HG02973 (cell line): ENCODE results near the gene NSRP1.
"Not testable (repeated sequence)": the region's sequence is repeated elsewhere in the genome, so short reads cannot be mapped to it uniquely, and the experiment has no call there.

ENCODE experiments used
- ATAC-seq: cut with Tn5 transposase; IDR thresholded peaks from one replicate; pipeline ENCODE4 v1.9.1; 2021; ENCODE audit warnings: moderate library complexity; ENCODE audit not compliant: unreplicated experiment

Gene NSRP1

DNA sequence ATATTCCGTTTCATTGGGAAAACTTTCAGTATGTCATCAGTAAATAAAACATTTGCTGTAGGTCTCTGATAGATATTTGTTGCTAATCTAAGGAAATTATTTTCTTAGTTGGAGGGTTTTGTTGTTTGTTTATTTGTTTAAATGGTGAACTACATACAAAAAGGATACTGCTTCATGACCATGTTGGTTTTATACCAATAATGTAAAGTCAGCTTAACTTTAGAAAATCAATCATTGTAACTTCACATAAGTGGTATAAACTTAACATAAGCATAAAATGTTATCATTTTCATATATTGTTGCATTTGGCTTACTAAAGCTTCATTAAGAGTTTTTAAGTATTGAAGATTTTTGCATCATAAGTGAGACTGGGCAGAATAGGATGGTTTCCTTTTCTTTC is 57.9 kb downstream of the NSRP1 start:
- no peak for ATAC-seq

DNA sequence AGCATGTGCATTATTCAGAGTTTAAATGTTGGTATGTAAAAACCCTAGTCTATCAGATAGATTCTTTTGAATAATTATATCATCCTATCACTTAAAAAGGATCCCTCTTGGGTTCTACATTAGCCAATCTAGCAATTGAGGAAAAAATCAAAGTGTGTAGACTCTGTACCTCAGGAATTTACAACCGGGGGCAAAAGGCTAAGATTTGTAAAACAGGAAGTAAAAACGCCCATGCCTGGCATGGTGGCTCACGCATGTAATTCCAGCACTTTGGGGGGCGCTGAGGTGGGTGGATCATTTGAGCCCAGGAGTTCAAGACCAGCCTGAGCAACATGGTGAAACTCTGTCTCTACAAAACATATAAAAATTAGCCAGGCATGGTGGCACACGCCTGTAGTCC is 60.2 kb downstream of the NSRP1 start:
- ATAC-seq = no peak

DNA sequence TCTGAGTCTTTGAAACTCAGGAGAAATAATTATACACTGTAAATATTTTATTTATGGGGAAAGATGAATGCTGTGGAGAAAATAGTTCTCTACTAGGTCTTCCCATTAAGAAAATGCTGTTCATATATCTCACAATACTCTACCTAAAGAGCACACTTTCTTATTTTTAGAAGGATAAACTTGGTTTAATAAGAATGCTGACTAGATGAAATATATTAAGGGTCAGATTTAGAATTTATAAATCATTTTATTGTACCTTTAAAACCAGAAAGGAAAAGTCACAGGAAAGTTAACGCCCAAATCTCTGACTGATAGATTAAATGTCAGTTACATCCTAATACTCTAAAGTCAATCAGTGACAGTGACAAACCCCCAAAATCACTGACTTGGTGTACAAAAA is 70.1 kb downstream of the NSRP1 start:
- ATAC-seq = no peak

DNA sequence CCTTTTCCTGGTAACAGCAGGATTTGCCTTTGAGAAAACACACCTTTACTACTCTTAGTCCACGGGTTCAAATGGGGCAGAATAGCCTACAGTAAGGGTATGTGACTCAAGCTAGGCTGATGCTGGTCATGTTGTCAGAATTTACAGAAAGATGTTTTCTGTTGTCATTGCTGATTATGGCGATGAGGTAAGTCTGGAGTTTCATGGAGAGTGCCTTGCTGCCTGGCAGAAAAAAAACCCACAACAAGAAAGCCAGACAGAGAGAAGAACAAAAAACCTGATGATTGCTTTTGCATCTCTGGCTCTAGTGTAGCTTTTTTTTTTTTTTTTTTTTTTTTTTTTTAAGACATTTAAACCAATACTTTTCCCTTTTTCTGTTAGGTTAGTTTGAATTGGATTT is 71.0 kb downstream of the NSRP1 start:
- ATAC-seq = no peak

DNA sequence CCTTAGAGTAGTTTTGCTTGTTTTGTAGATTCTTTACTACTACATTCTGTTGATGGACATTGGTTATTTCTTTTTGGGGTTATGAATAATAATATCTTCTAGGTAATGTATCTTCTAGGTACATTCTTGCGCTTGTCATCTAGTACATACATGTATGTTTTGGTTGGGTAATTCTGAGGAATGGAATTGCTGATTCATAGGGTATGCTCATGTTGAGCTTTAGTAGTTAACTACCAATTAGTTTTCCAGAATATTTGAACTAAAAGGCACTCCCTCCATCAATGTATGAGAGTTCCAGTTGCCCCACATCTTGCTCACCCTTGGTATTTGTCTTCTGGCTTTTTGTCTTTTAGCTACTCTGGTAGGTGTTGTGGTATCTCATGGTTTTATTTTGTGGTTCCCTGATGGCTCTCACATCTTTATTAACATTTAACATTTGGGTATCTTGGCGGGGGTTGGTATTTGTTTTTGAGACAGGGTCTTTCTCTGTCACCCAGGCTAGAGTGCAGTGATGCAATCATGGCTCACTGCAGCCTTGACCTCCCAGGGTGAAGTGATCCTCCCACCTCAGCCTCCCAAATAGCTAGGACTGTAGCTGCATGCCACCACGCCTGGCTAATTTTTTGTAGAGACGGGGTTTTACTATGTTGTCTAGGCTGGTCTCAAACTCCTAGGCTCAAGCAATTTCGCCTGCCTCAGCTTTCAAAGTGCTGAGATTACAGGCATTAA is 71.8 kb downstream of the NSRP1 start:
- ATAC-seq = no peak

DNA sequence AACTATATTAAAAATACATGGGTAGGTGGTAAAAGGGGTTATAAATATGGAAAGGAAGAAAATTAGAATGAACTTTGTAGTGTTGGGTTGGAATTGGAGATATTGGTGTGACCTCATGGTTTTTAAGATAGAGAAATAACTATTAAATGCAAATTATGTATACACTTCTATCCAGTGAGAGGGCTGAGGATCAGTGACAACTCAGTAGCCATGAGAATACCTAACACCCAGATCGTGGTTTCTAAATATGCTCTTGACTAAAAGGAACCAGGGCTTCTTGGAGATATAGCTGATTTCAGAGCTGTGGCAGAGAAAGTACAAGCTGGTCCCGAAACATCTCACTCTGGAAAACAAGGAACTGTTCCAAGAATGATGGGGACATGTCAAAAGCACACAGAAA is 74.5 kb downstream of the NSRP1 start:
- no peak for ATAC-seq

DNA sequence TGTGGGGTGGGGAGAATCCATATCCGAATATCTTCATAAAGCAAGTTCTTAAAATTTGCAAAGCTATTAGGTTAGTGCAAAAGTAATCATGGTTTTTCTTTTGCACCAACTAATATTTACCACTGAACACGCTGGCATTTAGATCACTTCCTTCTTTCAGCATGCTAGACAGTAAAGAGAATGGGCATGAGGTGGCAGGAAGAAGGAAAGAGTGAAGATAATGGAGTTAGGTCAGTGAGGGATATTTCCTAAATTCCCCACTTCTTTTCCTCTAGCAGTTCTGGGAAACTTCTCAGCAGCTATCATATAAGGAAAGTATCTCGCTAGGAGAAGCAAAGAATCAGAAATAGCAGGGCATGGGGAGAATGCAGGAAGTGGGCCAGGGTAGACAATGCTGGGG is 79.9 kb downstream of the NSRP1 start:
- ATAC-seq = no peak

DNA sequence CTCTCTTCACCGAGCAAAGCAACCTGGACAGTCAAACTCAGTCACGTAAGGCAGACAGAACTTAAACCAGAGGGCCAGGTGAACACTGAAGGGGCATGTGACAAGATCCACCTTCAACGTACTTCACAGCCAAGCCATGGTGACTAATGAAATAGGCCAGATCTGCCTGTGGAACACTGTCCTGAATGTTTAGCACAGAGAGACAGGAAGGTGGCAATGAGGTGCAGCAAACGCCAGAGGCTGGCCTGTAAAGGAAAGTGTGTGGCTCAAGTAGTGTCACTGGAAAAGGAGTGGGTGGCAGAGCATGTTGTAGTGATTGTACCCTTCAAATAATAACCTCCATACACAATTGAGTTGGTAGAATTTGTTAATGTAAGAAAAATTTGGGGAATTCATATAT is 80.8 kb downstream of the NSRP1 start:
- no peak for ATAC-seq

DNA sequence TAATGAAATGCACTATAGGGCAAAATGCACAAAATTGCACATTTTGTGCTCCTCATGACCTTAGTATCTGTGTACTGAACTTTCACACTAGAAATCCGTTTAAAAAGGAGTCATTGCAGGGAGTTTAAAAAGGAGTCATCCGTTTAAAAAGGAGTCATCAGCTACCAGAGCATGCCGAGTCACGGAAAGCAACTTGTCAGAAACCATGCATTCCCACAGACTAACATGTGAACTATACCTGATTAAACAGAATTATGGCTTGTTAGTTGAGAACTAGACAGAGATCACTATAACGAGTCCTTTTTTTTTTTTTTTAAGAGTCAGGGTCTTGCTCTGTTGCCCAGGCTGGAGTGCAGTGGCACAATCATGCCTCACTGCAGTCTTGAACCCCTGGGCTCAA is 83.0 kb downstream of the NSRP1 start:
- no peak for ATAC-seq

DNA sequence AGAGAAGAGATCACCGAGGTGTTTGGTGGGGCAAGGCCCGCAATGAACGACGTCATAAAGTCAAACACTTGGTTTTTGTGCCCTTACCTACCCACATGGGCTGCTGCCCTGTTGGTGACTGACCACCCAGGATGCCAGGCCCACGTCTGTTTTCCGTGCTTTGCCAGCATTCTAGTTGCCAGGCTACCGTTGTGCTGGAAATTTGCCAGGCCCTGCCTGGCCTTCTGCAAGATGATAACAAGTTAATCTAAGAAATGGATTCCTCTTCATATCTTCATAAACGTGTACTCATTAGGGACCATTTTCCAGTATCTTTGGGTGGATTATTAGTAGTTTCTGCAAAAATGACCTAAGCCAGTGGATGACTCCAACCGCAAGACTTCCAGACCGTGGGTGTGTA is 83.5 kb downstream of the NSRP1 start:
- ATAC-seq = no peak

DNA sequence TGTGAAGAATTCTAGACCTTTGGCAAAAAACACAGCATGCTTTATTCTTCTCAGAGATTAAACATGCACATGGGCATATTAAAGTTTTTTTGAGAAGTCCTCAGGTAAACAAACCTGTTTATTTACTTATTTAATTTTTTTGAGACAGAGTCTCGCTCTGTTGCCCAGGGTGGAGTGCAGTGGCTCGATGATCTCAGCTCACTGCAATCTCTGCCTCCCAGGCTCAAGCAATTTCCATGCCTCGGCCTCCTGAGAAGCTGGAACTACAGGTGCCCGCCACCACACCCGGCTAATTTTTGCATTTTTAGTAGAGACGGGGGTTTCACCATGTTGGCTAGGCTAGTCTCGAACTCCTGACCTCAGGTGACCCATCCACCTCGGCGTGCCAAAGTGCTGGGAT is 84.0 kb downstream of the NSRP1 start:
- ATAC-seq = not testable (repeated sequence)

DNA sequence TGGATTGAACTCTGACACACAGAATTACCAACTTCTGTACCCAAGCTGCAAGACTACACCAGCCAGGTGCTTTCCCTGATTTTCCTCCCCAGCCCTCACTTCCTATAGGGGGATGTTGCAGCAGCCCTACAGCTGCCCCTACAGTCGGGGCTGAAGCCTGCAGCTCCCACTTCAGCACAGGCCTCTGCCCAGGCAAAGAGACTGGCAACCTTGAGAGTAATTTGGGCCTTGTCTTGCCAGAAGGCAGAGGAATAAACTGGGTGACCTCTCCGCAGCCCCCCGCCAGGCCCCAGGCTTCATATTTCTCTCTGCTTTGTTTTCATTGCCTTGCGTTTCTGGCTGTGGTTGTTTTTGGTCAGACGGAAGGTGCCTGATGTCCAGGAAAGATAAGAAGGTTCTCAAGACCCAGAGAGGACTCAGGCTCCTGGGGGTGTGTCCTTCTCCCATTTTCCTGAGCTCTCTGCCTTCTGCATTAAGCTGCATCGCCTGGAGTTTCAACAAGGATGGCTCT is 86.9 kb downstream of the NSRP1 start:
- no peak for ATAC-seq

DNA sequence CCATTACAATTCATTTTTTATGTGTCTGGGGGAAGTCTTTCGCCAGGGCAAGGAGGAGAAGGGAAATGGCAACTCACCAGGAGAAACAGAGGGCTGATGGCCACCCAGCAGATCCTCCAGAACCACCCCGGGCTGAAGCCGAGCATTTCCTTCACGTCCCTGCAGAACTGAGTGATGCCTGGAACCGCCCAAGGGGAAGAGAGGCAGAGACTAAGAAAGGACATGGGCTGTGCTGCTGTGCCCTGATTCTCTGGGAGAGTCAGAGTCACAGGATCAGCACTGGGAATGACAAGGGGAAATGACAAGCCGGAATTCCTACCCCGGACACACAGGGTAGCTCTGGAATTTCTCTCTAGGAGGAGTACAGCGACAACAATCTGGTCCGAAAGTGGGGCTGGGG is 91.0 kb downstream of the NSRP1 start:
- ATAC-seq = no peak

DNA sequence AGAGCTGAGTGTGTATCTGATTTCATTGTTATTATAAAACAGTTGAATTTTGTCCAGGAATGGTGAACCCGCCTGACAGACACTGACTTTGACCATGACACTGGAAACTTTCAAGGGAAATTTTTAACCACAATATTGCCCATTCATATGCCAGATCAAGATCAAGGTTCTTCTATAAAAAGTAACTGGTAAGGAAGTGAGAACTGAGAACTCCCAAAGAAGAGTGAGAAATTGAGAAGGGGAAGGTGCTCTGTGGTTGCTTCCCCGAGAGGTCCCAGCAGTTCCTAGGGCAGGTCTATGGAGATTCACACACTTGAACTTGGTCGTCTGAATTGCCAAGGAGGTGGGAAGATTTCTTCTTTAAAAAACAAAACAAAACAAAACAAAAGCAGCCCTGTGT is 91.6 kb downstream of the NSRP1 start:
- ATAC-seq = no peak

DNA sequence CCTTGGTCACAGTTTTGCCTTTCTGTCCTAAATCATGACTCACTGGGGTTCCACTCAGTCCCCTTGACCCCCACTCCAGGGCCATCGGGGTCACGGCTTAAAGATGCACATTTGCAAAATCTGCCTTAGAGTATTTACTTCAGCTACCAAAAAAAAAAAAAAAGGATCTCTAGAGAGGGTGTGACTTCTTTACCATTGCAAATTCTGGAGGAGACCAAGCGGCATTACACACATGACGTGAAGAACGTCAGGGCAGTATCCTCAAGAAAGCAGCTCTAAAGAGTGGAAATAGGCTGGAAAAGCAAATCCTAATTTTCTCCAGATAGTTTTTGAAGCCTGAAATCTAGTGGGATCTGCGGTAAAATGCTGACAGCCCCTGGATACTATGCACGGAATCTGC is 93.3 kb downstream of the NSRP1 start:
- ATAC-seq = no peak

DNA sequence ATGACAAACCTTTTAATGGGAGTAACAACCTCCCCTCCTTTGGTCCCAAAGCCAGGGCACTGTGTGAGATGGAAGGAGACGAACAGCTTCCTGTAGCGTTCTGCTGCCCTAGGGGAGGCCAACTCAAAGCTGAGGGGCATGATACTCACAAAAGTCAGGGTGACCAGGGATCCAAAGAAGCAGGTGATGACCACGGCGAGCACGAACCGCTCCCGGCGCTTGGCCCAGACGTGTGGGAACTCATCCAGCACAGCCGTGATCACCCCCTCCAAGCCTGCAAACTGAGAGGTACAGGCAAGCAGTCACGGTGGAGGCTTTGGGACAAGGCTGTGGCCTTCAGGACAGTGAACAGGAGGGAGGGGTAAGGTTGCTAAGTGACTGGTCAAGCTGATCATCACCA is 93.8 kb downstream of the NSRP1 start:
- no peak for ATAC-seq

DNA sequence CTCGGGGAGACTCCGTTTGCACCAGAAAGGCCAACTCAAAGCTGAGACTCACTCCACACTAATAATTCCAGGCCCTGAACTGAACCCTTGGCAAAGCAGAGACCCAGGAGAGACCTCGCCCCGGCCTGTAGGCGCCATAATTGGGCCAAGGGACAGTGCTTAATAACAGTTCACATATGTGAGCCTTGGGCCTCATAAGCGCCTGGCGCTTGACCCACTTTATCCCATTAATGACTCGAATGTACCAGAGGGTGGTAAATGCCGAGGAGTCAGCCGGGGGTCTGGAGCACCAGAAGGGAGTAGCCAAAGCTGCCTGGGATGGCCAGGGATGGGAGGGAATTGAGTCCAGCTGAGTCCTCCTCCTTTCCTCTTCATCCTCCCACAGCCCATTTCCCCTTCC is 94.3 kb downstream of the NSRP1 start:
- no peak for ATAC-seq

DNA sequence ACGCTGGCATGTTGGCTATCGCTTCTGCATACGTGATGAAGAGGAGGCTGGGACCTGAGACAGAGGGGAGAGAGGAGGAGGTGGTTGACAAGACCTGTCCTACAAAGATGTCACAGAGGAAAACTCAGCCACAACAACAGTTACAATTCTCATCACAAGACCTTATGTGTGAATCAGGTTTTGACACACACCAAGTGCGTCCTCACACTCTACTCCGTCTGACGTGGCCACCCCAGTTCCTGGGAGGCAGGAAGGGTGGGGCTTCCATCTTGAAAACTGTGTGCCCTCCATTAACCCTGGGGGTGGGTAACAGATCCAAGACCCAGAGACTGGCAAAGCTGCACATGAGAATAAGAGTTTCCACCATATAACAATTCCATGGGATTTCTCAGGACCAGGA is 94.8 kb downstream of the NSRP1 start:
- no peak for ATAC-seq

DNA sequence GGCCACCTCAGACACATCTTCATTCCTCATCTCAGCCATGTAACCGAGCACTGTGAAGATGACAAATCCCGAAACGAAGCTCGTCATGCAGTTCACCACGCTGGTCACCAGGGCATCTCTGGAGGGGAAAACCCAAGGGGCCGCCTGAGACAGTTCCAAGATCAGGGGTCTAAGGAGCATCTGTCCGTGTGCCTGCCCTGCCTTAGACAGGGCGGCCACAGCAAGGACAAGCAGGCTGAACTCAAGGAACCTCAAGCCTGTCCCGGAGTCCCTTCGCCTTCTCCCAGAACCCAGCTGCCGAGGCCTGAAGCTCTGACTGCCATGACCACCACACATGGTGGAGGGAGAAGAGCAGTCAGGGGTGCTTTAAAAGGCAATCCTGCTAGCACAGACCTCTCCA is 96.1 kb downstream of the NSRP1 start:
- no peak for ATAC-seq

DNA sequence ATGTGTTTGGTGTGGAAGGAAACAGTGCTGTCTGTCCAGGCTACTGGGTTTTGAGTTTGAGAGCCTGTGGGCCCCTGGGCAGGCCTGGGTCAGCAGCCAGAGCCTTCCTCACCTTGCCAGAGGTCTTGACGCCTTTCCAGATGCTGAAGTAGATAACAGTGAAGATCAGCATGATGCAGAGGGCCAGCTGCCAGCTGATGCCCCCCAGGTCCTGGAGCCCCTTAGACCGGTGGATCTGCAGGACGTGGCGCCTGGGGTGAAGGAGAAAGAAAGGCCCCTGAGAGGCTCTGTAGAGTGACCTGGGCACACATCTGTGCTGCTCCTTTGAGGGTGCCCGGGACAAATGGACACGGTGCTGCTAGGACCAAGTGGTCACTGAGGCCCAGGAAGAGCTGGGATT is 100.4 kb downstream of the NSRP1 start:
- no peak for ATAC-seq

DNA sequence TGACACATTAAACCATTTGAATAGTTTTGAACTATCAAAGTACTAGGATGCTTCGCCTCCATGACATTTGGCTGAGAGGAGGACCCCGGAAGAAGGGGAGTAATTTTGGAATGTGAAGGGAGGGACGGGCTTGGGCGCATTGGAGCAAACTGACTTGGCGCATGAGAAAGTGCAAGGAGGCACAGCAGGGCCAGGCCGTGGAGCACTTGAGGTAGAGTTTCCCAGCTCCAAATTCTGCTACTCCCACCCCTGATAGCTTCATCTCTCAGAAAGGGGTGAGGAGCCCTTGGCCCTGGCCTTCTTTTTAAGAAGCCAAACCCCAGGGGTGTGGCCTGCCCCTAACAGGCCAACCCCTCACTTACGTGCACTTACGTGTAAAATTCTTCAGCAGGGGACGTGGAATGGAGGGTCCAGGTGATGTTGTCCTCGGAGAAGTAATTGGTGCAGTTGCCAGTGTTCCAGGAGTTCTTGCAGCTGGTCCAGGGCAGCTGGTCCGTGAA is 101.2 kb downstream of the NSRP1 start:
- ATAC-seq = no peak

DNA sequence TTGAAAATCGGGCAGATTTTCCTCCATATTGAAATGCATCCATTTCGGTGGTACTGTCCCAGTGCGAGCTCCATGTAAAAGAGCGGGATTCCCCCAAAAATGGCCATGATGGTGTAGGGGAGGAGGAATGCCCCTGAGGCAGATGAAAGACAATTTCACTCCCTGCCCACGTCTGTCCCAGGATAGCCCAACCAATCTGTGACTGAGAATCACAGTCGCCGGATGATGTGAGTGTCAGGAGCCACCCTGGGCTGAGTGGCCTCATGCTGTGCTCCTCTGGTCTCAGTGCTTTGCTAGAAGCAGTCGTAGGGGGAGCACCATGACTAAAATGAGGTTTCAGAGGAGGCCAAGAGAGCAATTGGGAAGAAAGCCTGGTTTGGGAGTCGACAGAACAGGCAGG is 102.2 kb downstream of the NSRP1 start:
- no peak for ATAC-seq

DNA sequence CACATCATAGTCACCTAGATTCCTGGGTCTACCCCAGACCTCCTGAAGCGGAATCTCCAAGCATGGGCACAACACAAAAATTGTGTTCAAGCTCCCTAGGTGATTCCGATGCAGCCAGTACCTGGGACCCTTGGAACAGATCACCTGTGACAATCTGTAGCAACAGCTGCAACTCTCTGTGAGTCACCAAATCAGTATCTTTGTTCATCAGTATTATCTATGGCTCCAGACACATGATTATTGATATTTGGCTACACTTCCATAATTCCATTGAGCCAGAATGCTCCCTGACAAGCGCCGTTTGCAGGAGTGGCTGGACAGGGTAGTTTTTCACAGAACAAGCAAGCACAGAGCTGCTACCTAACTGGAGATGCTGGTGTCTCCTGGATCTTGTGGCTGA is 102.7 kb downstream of the NSRP1 start:
- ATAC-seq = no peak
